PC-3 (cell line): Measurements from ENCODE around the gene LPIN1.
"Not testable (repeated sequence)": the region's sequence is repeated elsewhere in the genome, so short reads cannot be mapped to it uniquely, and the experiment has no call there.

Experiments
- CTCF ChIP-seq: fragments of 300-600 bp; sonication (generic); conservative IDR thresholded peaks from 2 replicates; pipeline ENCODE4 v1.5.1; 2017; ENCODE audit warnings: antibody characterized with exemption, low read depth, mild to moderate bottlenecking, low read length
- EZH2 ChIP-seq: fragments of 300-600 bp; sonication (generic); IDR thresholded peaks from one replicate; pipeline ENCODE4 v1.6.1; 2017; ENCODE audit warnings: antibody characterized with exemption, mild to moderate bottlenecking, low read length; ENCODE audit not compliant: unreplicated experiment
- EZH2phosphoT487 ChIP-seq: fragments of 300-600 bp; sonication (generic); IDR thresholded peaks from 2 replicates; pipeline ENCODE4 v1.6.1; 2018; ENCODE audit warnings: mild to moderate bottlenecking, antibody characterized with exemption, low read length, borderline replicate concordance

GRCh38 chr2:11816935-11817334 lies 70.5 kb downstream of the LPIN1 start:
- not testable (repeated sequence) for TF ChIP-seq CTCF, EZH2, EZH2phosphoT487
